Measurements from ENCODE around the gene FLNB.
A peak's percentile ranks its signal among the peaks of the same experiment; 100 is the strongest.

The FLNB gene

GRCh38 chr3:58009026-58009748 lies 965 bp downstream of the FLNB start:
- H3K4me3 ChIP-seq (ENCODE audit: low read depth, low read length), result peak overlapping the region; percentile 98

- peak overlapping the region; percentile 98 for H3K4me3 ChIP-seq (ENCODE audit: low read depth, low read length)
These were observed 1.7 kb downstream of the FLNB start for GRCh38 chr3:58009749-58010535.

- peak overlapping the region; percentile 98 for H3K4me3 ChIP-seq (ENCODE audit: low read depth, low read length)
These were observed 2.3 kb downstream of the FLNB start for GRCh38 chr3:58010562-58010961.

- H3K4me3 ChIP-seq (ENCODE audit: low read depth, low read length), result no peak overlapping the region
These were observed 3.4 kb downstream of the FLNB start for GRCh38 chr3:58011580-58011979.

DNA sequence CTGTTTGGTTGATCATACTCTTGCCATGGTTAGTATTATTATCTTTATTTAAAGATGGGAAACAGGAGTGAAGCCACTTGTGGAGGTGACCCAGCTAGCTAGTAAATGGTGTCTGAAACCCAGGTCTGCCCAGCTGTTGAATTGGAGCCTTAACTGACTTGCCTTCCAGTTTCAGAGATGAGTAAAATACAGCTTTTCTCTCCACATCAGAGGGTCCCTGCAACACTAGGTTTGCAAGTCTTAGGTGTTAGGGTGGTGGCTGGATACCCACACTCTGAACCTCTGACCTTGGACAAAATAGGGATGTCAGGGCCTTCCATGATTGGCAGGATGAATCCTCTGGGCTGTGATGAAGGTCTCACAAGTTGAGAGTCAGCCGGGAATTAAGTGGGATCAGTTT lies 4.1 kb downstream of the FLNB start:
- H3K4me3 ChIP-seq (ENCODE audit: low read depth, low read length), result no peak overlapping the region

GRCh38 chr3:58013099-58013498 lies 4.9 kb downstream of the FLNB start:
- H3K4me3 ChIP-seq (ENCODE audit: low read depth, low read length), result no peak overlapping the region

DNA sequence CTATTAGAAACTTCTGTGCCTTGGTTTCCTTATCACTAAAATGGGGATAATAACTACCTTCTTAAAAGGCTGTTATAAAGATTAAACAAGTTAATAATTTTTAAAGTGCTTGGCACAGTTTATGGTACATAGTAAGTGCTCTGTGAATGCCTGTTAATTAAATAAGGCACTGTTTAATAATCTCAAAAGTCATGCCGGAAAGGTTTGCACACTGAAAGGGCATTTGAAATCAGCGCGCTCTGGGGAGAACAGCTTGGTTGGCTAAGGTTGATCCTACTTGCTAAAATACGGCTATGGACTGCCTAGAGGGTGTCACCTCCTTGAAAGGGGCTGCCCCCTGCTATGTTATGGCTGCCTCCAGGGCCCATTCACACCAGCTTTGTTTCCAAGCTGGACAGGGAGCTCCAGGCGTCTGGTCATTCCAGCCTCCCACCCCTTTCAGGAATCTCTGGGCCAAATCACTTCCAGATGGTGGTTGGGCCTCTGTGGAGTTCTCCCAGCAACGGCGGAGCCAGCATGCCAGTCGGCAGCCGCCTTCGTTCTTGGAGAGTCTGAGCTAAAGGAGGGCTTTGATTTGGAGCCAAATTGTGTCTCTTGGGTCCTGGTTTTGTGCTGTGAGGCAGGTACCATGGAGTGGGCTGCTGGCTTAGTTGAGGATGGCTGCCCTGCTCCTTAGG lies 5.9 kb downstream of the FLNB start:
- no peak overlapping the region for H3K4me3 ChIP-seq (ENCODE audit: low read depth, low read length)

GRCh38 chr3:58015520-58015915 lies 7.3 kb downstream of the FLNB start:
- no peak overlapping the region for H3K4me3 ChIP-seq (ENCODE audit: low read depth, low read length)

DNA sequence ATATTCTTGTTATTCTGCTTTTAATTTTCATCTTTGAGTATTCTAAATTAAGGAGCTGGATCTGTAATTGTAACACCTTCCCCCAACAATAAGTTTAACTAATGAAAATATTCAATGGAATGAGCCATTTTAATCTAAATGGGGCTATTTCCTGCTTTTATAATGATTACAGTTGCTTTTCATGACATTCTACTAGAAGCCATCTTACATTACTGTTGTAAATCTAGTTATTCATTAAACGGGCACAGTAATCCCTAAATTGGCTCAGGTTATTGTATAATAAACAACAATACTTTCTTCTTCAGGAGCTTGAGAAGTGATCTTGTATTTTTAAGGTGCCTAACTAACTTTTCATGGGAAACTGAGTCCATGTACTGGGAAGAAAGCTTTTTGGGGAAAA lies 8.5 kb downstream of the FLNB start:
- H3K4me3 ChIP-seq (ENCODE audit: low read depth, low read length), result no peak overlapping the region

- H3K4me3 ChIP-seq (ENCODE audit: low read depth, low read length), result no peak overlapping the region
These were observed 10.9 kb downstream of the FLNB start for GRCh38 chr3:58018892-58019742.

DNA sequence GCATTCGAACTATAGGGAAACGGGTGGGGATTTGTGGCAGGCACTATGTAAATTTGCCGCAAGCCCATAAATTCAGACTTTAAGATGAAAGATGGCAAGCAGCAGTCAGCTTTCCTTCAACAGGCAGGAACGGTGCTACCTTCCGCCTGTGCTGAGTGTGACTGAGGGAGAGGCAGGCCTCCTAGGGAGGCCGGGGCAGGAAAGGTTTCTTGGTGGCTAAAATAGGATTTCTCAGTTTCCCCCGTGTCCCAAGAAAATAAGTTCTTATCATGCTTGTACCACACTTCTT lies 12.5 kb downstream of the FLNB start:
- H3K4me3 ChIP-seq (ENCODE audit: low read depth, low read length), result no peak overlapping the region

- no peak overlapping the region for H3K4me3 ChIP-seq (ENCODE audit: low read depth, low read length)
These were observed 13.1 kb downstream of the FLNB start for GRCh38 chr3:58021072-58021959.

DNA sequence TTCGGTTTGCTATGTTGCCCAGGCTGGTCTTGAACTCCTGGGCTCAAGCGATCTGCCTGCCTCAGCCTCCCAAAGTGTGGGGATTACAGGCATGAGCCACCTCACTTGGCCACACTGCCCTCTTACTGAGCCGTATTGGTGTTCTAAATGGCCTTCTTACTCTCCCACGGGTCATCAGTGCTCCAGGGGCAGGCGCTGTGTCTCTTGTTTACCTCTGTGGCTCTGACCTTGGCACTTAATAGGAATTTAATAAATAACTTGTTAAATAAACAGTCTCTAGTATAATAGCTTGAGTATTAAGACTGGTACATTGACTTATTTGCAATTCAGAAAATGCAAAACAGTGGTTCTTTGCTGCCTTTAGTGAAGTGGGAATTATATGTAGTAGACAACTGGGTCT lies 13.7 kb downstream of the FLNB start:
- H3K4me3 ChIP-seq (ENCODE audit: low read depth, low read length), result no peak overlapping the region

GRCh38 chr3:58022490-58022889 lies 14.3 kb downstream of the FLNB start:
- no peak overlapping the region for H3K4me3 ChIP-seq (ENCODE audit: low read depth, low read length)

GRCh38 chr3:58023531-58023930 lies 15.3 kb downstream of the FLNB start:
- no peak overlapping the region for H3K4me3 ChIP-seq (ENCODE audit: low read depth, low read length)

DNA sequence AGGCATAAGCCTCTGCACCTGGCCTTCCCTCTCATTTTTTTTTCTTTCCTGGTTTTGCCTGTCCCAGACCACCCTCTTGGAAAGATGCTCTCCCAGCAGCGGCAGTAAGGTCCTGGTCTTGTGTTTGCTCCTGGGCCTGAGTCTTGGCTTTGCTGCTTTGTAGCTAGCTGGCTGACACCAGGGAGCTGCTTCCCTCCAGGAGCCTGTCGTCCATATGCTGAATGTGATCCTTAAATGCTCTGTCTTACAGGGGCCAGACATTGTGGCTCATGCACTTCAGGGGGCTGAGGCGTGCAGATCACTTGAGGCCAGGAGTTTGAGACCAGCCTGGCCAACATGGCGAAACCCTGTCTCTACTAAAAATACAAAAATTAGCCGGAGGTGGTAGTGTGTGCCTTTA lies 17.2 kb downstream of the FLNB start:
- no peak overlapping the region for H3K4me3 ChIP-seq (ENCODE audit: low read depth, low read length)

DNA sequence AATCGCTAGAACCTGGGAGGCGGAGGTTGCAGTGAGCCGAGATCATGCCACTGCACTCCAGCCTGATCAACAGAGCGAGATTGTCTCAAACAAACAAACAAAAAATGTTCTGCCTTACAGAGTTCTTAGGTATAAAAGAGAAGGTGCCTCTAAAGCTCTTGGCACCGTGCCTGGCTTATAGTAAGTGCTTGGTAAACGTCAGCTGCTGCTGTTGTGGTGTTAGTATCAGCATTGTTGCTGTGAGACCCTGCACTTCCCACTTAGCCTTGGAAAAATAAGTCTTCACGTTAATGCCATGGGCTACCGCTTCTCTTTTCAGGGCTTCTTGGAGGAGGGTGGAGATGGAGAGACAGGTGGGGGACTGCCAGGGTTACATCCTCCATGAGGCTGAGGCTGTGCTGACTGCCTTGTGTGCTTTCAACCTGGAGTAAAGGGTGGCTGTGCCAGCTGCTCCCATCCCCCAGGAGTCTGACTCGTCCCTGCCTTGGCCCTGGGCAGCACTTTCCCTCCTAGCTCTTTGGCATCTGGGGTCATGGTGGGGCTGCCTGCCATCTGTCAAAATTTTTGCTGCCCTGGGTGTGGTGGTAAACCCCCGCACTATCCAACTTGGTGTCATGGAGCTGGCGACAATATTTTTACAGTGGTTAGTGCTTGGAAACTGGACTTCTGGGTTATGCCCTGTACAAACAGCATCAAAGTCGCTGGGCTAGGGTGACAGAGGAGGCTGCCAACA lies 17.8 kb downstream of the FLNB start:
- H3K4me3 ChIP-seq (ENCODE audit: low read depth, low read length), result no peak overlapping the region

DNA sequence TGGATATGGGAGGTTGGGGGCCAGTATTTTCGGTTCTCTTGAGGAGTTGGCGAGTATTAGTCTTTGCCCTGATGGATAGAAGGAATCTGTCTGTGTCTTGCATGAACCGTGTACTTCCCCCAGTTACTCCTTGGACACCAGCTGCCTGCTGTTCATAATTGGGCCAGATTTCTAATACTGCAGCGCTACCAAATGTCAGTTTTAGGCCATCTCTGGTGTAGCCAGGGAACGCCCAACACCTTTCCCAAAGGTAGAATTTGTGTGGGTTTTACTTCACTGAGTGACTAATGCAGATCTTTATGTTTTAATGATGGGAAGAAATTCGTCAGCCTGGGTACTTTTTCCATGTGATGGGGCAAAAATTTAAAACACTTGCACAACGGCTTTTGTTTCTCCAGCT lies 18.4 kb downstream of the FLNB start:
- no peak overlapping the region for H3K4me3 ChIP-seq (ENCODE audit: low read depth, low read length)

DNA sequence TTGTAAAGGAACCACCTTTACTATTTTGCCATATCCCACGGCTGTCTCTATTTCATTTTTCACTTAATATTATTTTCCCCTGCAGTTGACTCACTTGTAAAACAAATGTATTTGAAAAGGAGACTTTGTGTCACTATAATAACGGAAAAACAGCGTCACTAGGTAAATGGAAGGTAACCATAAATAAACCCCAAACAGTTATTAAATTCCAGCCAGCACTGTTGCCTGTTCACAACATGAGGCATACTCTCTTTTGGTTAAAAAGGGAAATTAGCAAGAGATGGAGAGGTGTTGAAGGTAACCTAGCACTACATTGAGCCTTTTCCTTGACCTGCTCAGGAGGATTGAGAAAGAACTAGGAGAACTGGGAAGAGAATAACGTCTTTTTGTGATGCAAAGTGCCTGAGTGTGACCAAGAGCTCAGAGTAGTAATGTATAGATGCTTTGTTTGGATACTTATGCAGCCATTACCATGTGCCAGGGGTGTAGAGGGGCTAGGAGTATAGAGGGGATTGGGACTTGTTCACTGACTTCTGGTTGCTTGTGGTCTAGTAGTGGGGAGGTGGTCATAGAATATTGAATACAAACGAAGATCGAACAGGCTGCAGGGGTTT lies 19.6 kb downstream of the FLNB start:
- H3K4me3 ChIP-seq (ENCODE audit: low read depth, low read length), result no peak overlapping the region

All from iPS-11a (cell line).